HEK293 (cell line): Measurements from ENCODE around the gene ANGPTL5.

Experiments used
- CTCF ChIA-PET: fragments of 350-600 bp; formaldehyde crosslinking; extraction: SDS; loops from one replicate; lab custom pipeline; 2021; ENCODE audit warnings: antibody characterized with exemption; lab: Yijun Ruan, JAX
- POLR2A ChIA-PET: fragments of 300-600 bp; formaldehyde crosslinking; extraction: SDS; loops from one replicate; lab custom pipeline; 2020; ENCODE audit warnings: antibody characterized with exemption, inconsistent platforms; lab: Yijun Ruan, JAX
- H3K27ac ChIP-seq: fragments of 200-500 bp; sonication (Bioruptor generic); 2 replicates; pipeline ENCODE4 v1.5.1; 2014; ENCODE audit warnings: low read depth, low read length, control low read depth, inconsistent platforms; ENCODE audit errors: extremely low read depth
- H3K36me3 ChIP-seq, 2 experiments: fragments of 200-500 bp in 1 of 2; sonication (Bioruptor generic) in 1 of 2; 1 replicate in 1 of 2; 2 replicates in 1 of 2; pipeline ENCODE4 v1.5.1; 2014 to 2017; ENCODE audit warnings: inconsistent platforms in 2 of 2, low read length in 2 of 2; ENCODE audit not compliant: control insufficient read depth in 2 of 2, insufficient read depth in 1 of 2
- H3K4me1 ChIP-seq: fragments of 200-500 bp; sonication (Bioruptor generic); 2 replicates; pipeline ENCODE4 v1.5.1; 2014; ENCODE audit warnings: mild to moderate bottlenecking, low read length, inconsistent platforms; ENCODE audit not compliant: control insufficient read depth, insufficient read depth
- H3K4me3 ChIP-seq: 2 replicates; pipeline ENCODE4 v1.5.1; 2011; ENCODE audit warnings: low read depth, mild to moderate bottlenecking, control low read depth, low read length, moderate library complexity
- H3K9me3 ChIP-seq: fragments of 200-500 bp; sonication (Bioruptor generic); 2 replicates; pipeline ENCODE4 v1.5.1; 2014; ENCODE audit warnings: low read depth, low read length, inconsistent platforms; ENCODE audit not compliant: control insufficient read depth, insufficient read depth
- KLF16 ChIP-seq: fragments of 450-650 bp; formaldehyde crosslinking; IDR thresholded peaks from 2 replicates; pipeline ENCODE4 v1.5.1; 2017; ENCODE audit warnings: missing biosample characterization, missing genetic modification characterization
- SETDB1 ChIP-seq: IDR thresholded peaks from one replicate; pipeline ENCODE4 v1.6.1; 2017; ENCODE audit warnings: mild to moderate bottlenecking, low read length, moderate library complexity, mixed read lengths; ENCODE audit not compliant: insufficient read length
- ZBTB17 ChIP-seq: fragments of 450-650 bp; formaldehyde crosslinking; IDR thresholded peaks from 2 replicates; pipeline ENCODE4 v1.5.1; 2016; ENCODE audit warnings: missing biosample characterization, missing genetic modification characterization
- ZBTB21 ChIP-seq: fragments of 450-650 bp; formaldehyde crosslinking; IDR thresholded peaks from 2 replicates; pipeline ENCODE4 v1.5.1; 2017; ENCODE audit warnings: missing biosample characterization, missing genetic modification characterization
- ZBTB8A ChIP-seq: fragments of 450-650 bp; formaldehyde crosslinking; IDR thresholded peaks from 2 replicates; pipeline ENCODE4 v1.5.1; 2016; ENCODE audit warnings: missing biosample characterization, missing genetic modification characterization
- ZNF114 ChIP-seq: fragments of 450-650 bp; formaldehyde crosslinking; IDR thresholded peaks from 2 replicates; pipeline ENCODE4 v1.5.0; 2017; ENCODE audit warnings: missing biosample characterization, missing genetic modification characterization
- ZNF354C ChIP-seq: fragments of 450-650 bp; formaldehyde crosslinking; IDR thresholded peaks from 2 replicates; pipeline ENCODE4 v1.5.1; 2016; ENCODE audit warnings: missing biosample characterization, missing genetic modification characterization, low read depth, borderline replicate concordance
- ZNF423 ChIP-seq: fragments of 450-650 bp; formaldehyde crosslinking; IDR thresholded peaks from 2 replicates; pipeline ENCODE4 v1.5.1; 2016; ENCODE audit warnings: missing biosample characterization, missing genetic modification characterization
- ZNF501 ChIP-seq: fragments of 450-650 bp; formaldehyde crosslinking; IDR thresholded peaks from 2 replicates; pipeline ENCODE4 v1.5.1; 2016; ENCODE audit warnings: missing biosample characterization, missing genetic modification characterization
- ZNF555 ChIP-seq: fragments of 450-650 bp; formaldehyde crosslinking; conservative IDR thresholded peaks from 2 replicates; pipeline ENCODE4 v1.5.1; 2017; ENCODE audit warnings: missing biosample characterization, mild to moderate bottlenecking, missing genetic modification characterization, inconsistent platforms
- ZNF558 ChIP-seq: fragments of 450-650 bp; formaldehyde crosslinking; IDR thresholded peaks from 2 replicates; pipeline ENCODE4 v1.5.1; 2016; ENCODE audit warnings: missing biosample characterization, missing genetic modification characterization
- ZNF596 ChIP-seq: fragments of 450-650 bp; IDR thresholded peaks from 2 replicates; pipeline ENCODE4 v1.5.0; 2018; ENCODE audit warnings: missing biosample characterization, mild to moderate bottlenecking, missing genetic modification characterization, moderate library complexity
- ZNF629 ChIP-seq: fragments of 450-650 bp; formaldehyde crosslinking; IDR thresholded peaks from 2 replicates; pipeline ENCODE4 v1.5.1; 2017; ENCODE audit warnings: missing biosample characterization, missing genetic modification characterization
- ZNF785 ChIP-seq: fragments of 450-650 bp; formaldehyde crosslinking; IDR thresholded peaks from 2 replicates; pipeline ENCODE4 v1.5.1; 2016; ENCODE audit warnings: missing biosample characterization, missing genetic modification characterization
- TF ChIP-seq, protein P1 (sequence below): fragments of 450-650 bp; formaldehyde crosslinking; IDR thresholded peaks from 2 replicates; pipeline ENCODE4 v1.5.1; 2016; ENCODE audit warnings: missing biosample characterization, missing genetic modification characterization
- TF ChIP-seq, protein P2 (sequence below): fragments of 450-650 bp; formaldehyde crosslinking; conservative IDR thresholded peaks from 2 replicates; pipeline ENCODE4 v1.5.1; 2016; ENCODE audit warnings: low read depth, missing biosample characterization, missing genetic modification characterization
- TF ChIP-seq, protein P3 (sequence below): fragments of 450-650 bp; formaldehyde crosslinking; IDR thresholded peaks from 2 replicates; pipeline ENCODE4 v1.5.1; 2017; ENCODE audit warnings: missing biosample characterization, missing genetic modification characterization
- TF ChIP-seq, protein P4 (sequence below): fragments of 450-650 bp; formaldehyde crosslinking; IDR thresholded peaks from 2 replicates; pipeline ENCODE4 v1.5.1; 2016; ENCODE audit warnings: missing biosample characterization, missing genetic modification characterization, borderline replicate concordance

Gene ANGPTL5

DNA sequence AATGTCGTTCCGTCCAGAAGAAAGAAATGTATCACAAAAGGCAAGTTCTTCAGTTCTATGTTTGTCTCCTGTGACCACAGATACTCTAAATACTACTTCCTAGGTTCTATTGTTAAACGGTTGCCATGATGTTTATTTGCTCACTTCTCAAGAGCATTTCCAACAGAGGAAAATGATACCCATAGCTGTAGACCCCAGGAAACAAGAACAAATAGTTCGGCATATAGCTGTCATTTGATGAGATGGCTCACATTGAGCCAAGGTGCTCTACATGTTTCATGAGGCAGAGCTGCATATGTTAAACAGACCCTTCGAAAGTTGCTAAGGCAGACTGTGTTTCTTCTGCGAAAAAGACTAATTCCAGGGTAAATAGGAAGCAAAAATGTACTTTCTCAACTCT lies 15.4 kb upstream of the ANGPTL5 start:
- H3K9me3 ChIP-seq, result no peaks in the 10 kb centered on the region
- POLR2A ChIA-PET, result no interaction called here

DNA sequence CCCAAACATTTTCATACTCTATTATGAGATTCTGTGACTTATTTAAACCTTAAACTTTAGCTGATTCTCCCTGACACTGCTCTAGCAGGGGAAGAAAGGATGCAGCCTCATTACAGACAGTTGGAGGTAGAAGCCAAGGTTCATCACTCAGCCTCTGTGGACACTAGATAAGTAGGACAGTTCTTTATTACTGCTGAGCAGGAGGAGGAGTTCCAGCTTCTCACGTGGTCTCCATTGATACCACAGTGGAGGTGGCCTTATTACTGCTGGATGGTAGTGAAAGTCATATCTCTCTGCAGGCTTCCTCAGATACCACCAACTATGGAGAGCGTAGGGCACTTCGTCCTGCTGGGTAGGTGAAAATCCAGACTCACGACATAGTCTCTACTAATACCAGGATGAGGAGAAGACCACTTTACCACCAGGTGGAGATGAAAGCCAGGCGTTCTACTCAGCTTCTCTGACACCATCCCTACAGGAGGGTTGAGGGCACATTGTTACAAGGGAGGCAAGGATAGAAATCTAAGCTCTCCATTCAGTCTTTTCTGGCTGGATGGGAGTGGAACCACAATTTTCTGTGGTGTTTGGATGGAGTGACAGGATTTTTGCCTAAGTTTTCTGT lies 13.1 kb upstream of the ANGPTL5 start:
- Histone ChIP-seq H3K27ac (no peak overlapping the region), H3K9me3 (no peaks in the 10 kb centered on the region), H3K4me1 (no peaks in the 10 kb centered on the region), H3K36me3 (no peaks in the 10 kb centered on the region), H3K4me3 (no peak overlapping the region)
- ChIA-PET CTCF (interaction anchor here (0.8 kb wide), 1 partner anchor 50 kb away, joined by 3 read pairs; no protein-coding TSS in a partner anchor), POLR2A (no interaction called here)
- TF ChIP-seq ZNF423 (tag by site-specific recombination), result no peak
- no peak for TF ChIP-seq KLF16
- TF ChIP-seq ZBTB17 (tag by site-specific recombination), result no peak
- TF ChIP-seq, protein P1, sequence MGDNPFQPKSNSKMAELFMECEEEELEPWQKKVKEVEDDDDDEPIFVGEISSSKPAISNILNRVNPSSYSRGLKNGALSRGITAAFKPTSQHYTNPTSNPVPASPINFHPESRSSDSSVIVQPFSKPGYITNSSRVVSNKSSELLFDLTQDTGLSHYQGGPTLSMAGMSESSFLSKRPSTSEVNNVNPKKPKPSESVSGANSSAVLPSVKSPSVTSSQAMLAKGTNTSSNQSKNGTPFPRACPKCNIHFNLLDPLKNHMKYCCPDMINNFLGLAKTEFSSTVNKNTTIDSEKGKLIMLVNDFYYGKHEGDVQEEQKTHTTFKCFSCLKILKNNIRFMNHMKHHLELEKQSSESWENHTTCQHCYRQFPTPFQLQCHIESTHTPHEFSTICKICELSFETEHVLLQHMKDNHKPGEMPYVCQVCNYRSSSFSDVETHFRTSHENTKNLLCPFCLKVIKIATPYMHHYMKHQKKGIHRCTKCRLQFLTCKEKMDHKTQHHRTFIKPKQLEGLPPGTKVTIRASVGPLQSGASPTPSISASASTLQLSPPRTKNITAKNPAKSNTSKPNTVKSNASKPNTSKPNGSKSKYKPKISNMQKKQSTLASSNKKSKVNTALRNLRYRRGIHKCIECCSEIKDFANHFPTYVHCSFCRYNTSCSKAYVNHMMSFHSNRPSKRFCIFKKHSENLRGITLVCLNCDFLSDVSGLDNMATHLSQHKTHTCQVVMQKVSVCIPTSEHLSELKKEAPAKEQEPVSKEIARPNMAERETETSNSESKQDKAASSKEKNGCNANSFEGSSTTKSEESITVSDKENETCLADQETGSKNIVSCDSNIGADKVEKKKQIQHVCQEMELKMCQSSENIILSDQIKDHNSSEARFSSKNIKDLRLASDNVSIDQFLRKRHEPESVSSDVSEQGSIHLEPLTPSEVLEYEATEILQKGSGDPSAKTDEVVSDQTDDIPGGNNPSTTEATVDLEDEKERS (tag by site-specific recombination), result no peak
- TF ChIP-seq ZNF558, result no peak
- no peak for TF ChIP-seq ZNF501 (tag by site-specific recombination)
- TF ChIP-seq ZNF555 (tag by site-specific recombination), result no peak
- TF ChIP-seq, protein P2, sequence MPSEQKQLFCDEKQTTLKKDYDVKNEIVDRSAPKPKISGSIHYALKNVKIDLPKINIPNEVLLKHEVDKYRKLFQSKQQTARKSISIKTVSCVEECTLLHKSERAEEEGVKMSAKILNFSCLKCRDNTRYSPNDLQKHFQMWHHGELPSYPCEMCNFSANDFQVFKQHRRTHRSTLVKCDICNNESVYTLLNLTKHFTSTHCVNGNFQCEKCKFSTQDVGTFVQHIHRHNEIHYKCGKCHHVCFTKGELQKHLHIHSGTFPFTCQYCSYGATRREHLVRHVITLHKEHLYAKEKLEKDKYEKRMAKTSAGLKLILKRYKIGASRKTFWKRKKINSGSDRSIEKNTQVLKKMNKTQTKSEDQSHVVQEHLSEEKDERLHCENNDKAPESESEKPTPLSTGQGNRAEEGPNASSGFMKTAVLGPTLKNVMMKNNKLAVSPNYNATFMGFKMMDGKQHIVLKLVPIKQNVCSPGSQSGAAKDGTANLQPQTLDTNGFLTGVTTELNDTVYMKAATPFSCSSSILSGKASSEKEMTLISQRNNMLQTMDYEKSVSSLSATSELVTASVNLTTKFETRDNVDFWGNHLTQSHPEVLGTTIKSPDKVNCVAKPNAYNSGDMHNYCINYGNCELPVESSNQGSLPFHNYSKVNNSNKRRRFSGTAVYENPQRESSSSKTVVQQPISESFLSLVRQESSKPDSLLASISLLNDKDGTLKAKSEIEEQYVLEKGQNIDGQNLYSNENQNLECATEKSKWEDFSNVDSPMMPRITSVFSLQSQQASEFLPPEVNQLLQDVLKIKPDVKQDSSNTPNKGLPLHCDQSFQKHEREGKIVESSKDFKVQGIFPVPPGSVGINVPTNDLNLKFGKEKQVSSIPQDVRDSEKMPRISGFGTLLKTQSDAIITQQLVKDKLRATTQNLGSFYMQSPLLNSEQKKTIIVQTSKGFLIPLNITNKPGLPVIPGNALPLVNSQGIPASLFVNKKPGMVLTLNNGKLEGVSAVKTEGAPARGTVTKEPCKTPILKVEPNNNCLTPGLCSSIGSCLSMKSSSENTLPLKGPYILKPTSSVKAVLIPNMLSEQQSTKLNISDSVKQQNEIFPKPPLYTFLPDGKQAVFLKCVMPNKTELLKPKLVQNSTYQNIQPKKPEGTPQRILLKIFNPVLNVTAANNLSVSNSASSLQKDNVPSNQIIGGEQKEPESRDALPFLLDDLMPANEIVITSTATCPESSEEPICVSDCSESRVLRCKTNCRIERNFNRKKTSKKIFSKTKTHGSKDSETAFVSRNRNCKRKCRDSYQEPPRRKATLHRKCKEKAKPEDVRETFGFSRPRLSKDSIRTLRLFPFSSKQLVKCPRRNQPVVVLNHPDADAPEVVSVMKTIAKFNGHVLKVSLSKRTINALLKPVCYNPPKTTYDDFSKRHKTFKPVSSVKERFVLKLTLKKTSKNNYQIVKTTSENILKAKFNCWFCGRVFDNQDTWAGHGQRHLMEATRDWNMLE (tag by site-specific recombination), result no peak
- TF ChIP-seq ZNF785 (tag by site-specific recombination), result no peak
- TF ChIP-seq, protein P3, sequence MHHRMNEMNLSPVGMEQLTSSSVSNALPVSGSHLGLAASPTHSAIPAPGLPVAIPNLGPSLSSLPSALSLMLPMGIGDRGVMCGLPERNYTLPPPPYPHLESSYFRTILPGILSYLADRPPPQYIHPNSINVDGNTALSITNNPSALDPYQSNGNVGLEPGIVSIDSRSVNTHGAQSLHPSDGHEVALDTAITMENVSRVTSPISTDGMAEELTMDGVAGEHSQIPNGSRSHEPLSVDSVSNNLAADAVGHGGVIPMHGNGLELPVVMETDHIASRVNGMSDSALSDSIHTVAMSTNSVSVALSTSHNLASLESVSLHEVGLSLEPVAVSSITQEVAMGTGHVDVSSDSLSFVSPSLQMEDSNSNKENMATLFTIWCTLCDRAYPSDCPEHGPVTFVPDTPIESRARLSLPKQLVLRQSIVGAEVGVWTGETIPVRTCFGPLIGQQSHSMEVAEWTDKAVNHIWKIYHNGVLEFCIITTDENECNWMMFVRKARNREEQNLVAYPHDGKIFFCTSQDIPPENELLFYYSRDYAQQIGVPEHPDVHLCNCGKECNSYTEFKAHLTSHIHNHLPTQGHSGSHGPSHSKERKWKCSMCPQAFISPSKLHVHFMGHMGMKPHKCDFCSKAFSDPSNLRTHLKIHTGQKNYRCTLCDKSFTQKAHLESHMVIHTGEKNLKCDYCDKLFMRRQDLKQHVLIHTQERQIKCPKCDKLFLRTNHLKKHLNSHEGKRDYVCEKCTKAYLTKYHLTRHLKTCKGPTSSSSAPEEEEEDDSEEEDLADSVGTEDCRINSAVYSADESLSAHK (tag by site-specific recombination), result no peak
- TF ChIP-seq, protein P4, sequence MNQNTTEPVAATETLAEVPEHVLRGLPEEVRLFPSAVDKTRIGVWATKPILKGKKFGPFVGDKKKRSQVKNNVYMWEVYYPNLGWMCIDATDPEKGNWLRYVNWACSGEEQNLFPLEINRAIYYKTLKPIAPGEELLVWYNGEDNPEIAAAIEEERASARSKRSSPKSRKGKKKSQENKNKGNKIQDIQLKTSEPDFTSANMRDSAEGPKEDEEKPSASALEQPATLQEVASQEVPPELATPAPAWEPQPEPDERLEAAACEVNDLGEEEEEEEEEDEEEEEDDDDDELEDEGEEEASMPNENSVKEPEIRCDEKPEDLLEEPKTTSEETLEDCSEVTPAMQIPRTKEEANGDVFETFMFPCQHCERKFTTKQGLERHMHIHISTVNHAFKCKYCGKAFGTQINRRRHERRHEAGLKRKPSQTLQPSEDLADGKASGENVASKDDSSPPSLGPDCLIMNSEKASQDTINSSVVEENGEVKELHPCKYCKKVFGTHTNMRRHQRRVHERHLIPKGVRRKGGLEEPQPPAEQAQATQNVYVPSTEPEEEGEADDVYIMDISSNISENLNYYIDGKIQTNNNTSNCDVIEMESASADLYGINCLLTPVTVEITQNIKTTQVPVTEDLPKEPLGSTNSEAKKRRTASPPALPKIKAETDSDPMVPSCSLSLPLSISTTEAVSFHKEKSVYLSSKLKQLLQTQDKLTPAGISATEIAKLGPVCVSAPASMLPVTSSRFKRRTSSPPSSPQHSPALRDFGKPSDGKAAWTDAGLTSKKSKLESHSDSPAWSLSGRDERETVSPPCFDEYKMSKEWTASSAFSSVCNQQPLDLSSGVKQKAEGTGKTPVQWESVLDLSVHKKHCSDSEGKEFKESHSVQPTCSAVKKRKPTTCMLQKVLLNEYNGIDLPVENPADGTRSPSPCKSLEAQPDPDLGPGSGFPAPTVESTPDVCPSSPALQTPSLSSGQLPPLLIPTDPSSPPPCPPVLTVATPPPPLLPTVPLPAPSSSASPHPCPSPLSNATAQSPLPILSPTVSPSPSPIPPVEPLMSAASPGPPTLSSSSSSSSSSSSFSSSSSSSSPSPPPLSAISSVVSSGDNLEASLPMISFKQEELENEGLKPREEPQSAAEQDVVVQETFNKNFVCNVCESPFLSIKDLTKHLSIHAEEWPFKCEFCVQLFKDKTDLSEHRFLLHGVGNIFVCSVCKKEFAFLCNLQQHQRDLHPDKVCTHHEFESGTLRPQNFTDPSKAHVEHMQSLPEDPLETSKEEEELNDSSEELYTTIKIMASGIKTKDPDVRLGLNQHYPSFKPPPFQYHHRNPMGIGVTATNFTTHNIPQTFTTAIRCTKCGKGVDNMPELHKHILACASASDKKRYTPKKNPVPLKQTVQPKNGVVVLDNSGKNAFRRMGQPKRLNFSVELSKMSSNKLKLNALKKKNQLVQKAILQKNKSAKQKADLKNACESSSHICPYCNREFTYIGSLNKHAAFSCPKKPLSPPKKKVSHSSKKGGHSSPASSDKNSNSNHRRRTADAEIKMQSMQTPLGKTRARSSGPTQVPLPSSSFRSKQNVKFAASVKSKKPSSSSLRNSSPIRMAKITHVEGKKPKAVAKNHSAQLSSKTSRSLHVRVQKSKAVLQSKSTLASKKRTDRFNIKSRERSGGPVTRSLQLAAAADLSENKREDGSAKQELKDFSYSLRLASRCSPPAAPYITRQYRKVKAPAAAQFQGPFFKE (tag by site-specific recombination), result no peak
- no peak for TF ChIP-seq ZNF596 (tag by site-specific recombination)
- TF ChIP-seq ZNF629 (tag by site-specific recombination), result no peak
- TF ChIP-seq ZBTB8A (tag by site-specific recombination), result no peak

More for the DNA sequence above, 15.4 kb upstream of the ANGPTL5 start:
- Histone ChIP-seq H3K4me1 (no peaks in the 10 kb centered on the region), H3K27ac (no peak overlapping the region)
- CTCF ChIA-PET, result interaction anchor here (0.7 to 1.0 kb wide), 2 partner anchors 15 to 33 kb away, joined by 3 read pairs; partner anchors contain the start of gene ANGPTL5
- TF ChIP-seq ZNF114 (tag by site-specific recombination) (no peak), SETDB1 (no peak), ZNF354C (tag by site-specific recombination) (no peak), ZBTB21 (tag by site-specific recombination) (no peak)
- TF ChIP-seq, all 188 proteins: peak for 0
- Histone ChIP-seq H3K36me3 (no peaks in the 10 kb centered on the region), H3K4me3 (no peak overlapping the region)
